Coronary artery (tissue), 2 donors: ENCODE results near the gene MICAL3.
A peak's percentile ranks its signal among the peaks of the same experiment; 100 is the strongest.

Source experiments
- DNase-seq: peaks from one replicate; pipeline ENCODE4 v3.0.0-alpha.2; 2017; ENCODE audit warnings: low spot score
- H3K27ac ChIP-seq, 2 donors: fragments of 200-600 bp; sonication (generic); one replicate each; pipeline ENCODE4 v1.5.1; 2016 to 2019
- H3K4me3 ChIP-seq: fragments of 200-600 bp; sonication (generic); 2 replicates; pipeline ENCODE4 v1.5.1; 2016; ENCODE audit warnings: mild to moderate bottlenecking, moderate library complexity
- TF ChIP-seq, protein P1 (sequence below): fragments of 200-600 bp; sonication (generic); IDR thresholded peaks from one replicate; pipeline ENCODE4 v1.5.1; 2019; ENCODE audit warnings: antibody characterized with exemption

The MICAL3 gene

DNA sequence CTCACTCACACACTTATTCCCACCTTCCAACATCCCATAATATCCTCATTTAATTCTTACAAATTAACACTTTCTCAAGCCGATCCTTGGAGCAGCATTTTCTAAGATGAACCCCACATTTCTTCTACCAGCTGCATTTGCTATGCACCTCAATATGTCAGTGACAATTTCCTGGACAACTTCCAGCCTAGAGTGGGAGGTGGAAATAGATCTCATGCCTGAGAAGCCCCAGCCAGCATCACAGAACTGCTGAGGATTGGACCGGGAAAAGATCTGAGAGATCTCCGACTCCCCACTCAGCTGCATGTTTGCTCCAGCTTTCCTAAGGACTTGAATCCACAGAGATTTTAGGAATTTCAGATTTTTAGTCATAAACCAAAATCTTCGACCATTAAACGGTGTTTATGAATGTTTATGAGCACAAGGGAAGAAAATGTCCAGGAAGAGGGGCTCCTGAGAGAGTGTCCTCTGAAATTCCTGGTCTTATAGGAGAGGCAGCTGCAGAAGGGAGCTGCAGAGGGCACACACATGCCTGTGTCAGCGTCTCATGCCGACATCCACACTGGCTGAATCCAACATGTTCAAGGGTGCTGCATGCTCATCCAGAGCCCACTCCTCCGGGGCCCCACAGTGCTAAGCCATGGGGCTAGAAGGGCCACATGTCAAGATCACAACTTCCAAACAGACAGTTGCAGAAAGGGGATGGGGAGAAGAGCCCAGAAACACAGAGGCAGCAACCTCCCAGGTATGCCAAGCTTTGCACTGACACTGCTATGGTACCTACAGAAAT lies 68.6 kb downstream of the MICAL3 start:
- DNase-seq, result no peak
- TF ChIP-seq, protein P1, sequence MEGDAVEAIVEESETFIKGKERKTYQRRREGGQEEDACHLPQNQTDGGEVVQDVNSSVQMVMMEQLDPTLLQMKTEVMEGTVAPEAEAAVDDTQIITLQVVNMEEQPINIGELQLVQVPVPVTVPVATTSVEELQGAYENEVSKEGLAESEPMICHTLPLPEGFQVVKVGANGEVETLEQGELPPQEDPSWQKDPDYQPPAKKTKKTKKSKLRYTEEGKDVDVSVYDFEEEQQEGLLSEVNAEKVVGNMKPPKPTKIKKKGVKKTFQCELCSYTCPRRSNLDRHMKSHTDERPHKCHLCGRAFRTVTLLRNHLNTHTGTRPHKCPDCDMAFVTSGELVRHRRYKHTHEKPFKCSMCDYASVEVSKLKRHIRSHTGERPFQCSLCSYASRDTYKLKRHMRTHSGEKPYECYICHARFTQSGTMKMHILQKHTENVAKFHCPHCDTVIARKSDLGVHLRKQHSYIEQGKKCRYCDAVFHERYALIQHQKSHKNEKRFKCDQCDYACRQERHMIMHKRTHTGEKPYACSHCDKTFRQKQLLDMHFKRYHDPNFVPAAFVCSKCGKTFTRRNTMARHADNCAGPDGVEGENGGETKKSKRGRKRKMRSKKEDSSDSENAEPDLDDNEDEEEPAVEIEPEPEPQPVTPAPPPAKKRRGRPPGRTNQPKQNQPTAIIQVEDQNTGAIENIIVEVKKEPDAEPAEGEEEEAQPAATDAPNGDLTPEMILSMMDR, result no peak
- no peak overlapping the region for H3K4me3 ChIP-seq
- H3K27ac ChIP-seq, result no peak overlapping the region

DNA sequence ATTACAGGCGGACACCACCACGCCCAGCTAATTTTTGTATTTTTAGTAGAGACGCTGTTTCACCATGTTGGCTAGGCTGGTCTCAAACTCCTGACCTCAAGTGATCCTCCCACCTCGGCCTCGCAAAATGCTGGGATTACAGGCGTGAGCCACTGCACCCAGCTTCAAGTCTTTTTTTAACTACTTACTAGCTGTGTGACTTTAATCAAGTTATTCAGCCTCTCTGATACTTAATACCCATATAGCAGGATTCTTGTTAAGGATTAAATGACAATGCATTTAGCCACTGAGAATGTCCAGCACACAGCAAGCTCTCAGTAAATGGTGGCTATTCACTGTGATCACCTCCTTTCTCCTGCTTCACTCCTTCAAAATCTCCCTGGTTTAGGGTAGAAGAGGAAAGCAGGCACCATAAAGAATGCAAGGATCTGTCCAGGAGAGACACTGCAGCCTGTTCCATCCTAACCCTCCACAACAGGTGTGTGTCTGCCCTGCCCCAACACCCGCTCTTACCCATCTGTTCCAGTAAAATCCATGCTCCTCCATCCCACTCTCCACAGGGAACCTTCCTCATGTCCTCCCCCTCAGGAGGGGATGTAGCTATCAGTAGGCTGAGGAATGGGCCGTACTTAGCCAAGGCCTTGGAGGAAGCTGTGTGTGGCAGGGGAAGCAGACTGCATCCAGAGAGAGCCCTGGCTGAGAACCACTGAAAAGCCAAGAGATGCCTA lies 69.3 kb downstream of the MICAL3 start:
- H3K27ac ChIP-seq, result no peak overlapping the region
- DNase-seq, result no peak
- no peak overlapping the region for H3K4me3 ChIP-seq
- TF ChIP-seq, protein P1, result no peak

- DNase-seq, result no peak
Observed at GRCh38 chr22:17954200-17954859, 70.0 kb downstream of the MICAL3 start.

DNA sequence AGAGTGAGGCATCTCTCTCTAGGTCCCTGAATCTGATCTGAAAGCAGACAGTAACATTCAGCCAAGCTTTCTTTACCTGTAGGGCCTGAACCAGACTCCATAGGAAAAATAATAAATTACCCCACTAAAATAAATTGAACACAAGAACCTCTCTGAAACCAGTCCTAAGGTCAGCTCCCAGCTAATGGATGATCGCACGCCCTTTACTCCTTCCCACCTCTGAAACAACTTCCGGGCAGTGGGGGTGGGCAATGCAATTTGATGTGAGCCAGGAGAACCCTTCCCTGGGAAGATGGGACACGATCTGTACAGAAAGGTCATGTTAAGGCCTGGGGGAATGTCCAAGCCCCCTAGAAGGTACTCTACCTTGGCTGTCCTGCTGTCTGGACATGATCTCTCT lies 71.2 kb downstream of the MICAL3 start:
- Histone ChIP-seq H3K27ac (no peak overlapping the region), H3K4me3 (no peak overlapping the region)
- no peak for DNase-seq
- TF ChIP-seq, protein P1, result no peak

More at GRCh38 chr22:17954200-17954859, 70.0 kb downstream of the MICAL3 start:
- H3K4me3 ChIP-seq, result no peak overlapping the region
- TF ChIP-seq, protein P1, result no peak
- H3K27ac ChIP-seq, result no peak overlapping the region

- Histone ChIP-seq H3K4me3 (no peak overlapping the region), H3K27ac (no peak overlapping the region)
- no peak for DNase-seq
- TF ChIP-seq, protein P1, result no peak
Observed at GRCh38 chr22:17952273-17952801, 72.0 kb downstream of the MICAL3 start.

GRCh38 chr22:17951315-17951714 lies 73.0 kb downstream of the MICAL3 start:
- H3K4me3 ChIP-seq, result no peak overlapping the region
- H3K27ac ChIP-seq, result peak overlapping the region in 1 of 2 donors; percentile 57
- TF ChIP-seq, protein P1, result no peak
- DNase-seq, result no peak
